Measurements from ENCODE around the gene SDHA. TPM values are rescaled to one million over a fixed set of nuclear protein-coding genes. Genes with fewer than 3 reads are reported as not detected.
A peak's percentile ranks its signal among the peaks of the same experiment; 100 is the strongest.
"Not testable (repeated sequence)": the region's sequence is repeated elsewhere in the genome, so short reads cannot be mapped to it uniquely, and the experiment has no call there.

The SDHA gene
- total RNA-seq, 1 donor from 2014 or later: 154 TPM

- H3K9me3 Mint-ChIP-seq; DNase-seq (ENCODE audit: low spot score); intact Hi-C loops (cut with micrococcal nuclease); H3K4me3 Mint-ChIP-seq (ENCODE audit: low read depth); H3K27me3 Mint-ChIP-seq (ENCODE audit: low read depth): not testable (repeated sequence)
- Mint-ChIP-seq H3K27ac (peak overlapping the region; percentile 67), H3K4me1 (ENCODE audit: low read depth) (peaks cover 20% of the 10 kb centered on the region), H3K36me3 (ENCODE audit: low read depth) (peaks cover 32% of the 10 kb centered on the region)
These were observed 48.3 kb downstream of the SDHA start for GRCh38 chr5:266311-267026.

DNA sequence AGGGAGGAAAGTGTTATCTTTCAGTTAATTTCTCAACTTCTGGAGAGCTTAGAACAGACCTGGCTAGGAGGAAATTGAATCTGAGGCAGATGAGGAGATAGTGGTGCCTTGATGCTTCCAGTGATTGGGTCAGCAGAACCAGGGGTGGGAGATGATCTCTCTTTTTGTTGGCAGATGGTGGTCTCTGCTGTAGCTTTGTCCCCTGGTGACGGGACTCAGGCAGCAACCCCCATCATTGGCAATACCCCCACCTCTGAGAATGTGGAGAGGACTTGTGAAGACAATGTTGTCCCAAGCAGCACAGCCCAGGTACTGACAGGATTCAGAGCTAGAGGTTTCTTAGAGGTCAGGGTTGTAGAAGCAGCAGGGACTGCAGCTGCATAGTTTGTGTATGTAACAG lies 49.6 kb downstream of the SDHA start:
- intact Hi-C loops (cut with micrococcal nuclease): no loop called here
- H3K36me3 Mint-ChIP-seq (ENCODE audit: low read depth): peaks cover 29% of the 10 kb centered on the region

DNA sequence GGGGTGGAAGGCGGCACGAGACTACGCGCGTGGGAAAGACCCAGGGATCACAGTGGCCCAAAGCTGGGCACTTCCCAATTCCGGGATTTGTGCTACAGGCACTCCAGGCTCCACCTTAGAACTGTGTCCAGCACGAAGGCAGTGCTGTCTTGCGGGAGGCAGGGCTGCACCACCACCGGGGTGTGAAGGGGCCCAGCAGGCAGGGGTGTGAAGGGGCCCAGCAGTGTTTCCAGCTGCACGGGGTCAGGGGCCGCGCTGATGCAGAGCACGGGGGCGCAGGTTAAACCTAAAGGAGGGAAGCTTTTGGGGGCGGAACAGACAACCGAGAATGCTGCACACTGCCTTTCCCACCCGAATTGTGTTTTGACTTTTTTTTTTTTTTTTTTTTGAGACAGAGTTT lies 52.2 kb downstream of the SDHA start:
- Mint-ChIP-seq H3K4me1 (ENCODE audit: low read depth) (peaks cover 41% of the 10 kb centered on the region), H3K4me3 (ENCODE audit: low read depth) (peak overlapping the region; percentile 92), H3K9me3 (no peaks in the 10 kb centered on the region), H3K27me3 (ENCODE audit: low read depth) (no peaks in the 10 kb centered on the region), H3K36me3 (ENCODE audit: low read depth) (peaks cover 31% of the 10 kb centered on the region), H3K27ac (peak overlapping the region; percentile 76)
- intact Hi-C loops (cut with micrococcal nuclease): loop anchor here (10.0 kb wide), 1 partner anchor 64 kb away; no protein-coding TSS in a partner anchor
- DNase-seq (ENCODE audit: low spot score): no peak

More for the DNA sequence above, 49.6 kb downstream of the SDHA start:
- H3K27me3 Mint-ChIP-seq (ENCODE audit: low read depth): no peaks in the 10 kb centered on the region
- DNase-seq (ENCODE audit: low spot score): no peak
- H3K4me3 Mint-ChIP-seq (ENCODE audit: low read depth): no peak overlapping the region
- peak overlapping the region; percentile 31 for H3K27ac Mint-ChIP-seq
- H3K9me3 Mint-ChIP-seq: no peaks in the 10 kb centered on the region
- H3K4me1 Mint-ChIP-seq (ENCODE audit: low read depth): peaks cover 23% of the 10 kb centered on the region

DNA sequence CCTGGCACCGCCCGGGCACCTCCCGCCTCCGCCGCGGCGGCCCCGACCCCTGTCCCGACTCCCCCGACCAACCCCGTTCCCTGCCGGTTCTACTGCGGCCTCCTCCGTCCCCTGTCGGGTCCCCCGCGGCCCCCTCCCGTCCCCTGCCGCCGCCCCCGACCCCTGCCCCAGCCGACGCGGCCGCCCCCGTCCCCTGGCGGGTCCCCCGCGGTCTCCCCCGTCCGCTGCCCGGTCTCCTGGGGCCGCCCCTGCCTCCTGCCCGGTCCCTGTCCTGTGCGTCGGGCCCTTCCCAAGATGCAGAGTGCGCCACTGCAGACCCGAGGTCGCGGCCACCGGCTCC lies 53.7 kb downstream of the SDHA start:
- DNase-seq (ENCODE audit: low spot score); H3K9me3 Mint-ChIP-seq; H3K27me3 Mint-ChIP-seq (ENCODE audit: low read depth): not testable (repeated sequence)
- Mint-ChIP-seq H3K36me3 (ENCODE audit: low read depth) (peaks cover 34% of the 10 kb centered on the region), H3K27ac (peak overlapping the region; percentile 86), H3K4me3 (ENCODE audit: low read depth) (peak overlapping the region; percentile 92), H3K4me1 (ENCODE audit: low read depth) (peaks cover 36% of the 10 kb centered on the region)
- intact Hi-C loops (cut with micrococcal nuclease): loop anchor here (1.0 to 10.0 kb wide), 2 partner anchors 51 to 63 kb away; no protein-coding TSS in a partner anchor

DNA sequence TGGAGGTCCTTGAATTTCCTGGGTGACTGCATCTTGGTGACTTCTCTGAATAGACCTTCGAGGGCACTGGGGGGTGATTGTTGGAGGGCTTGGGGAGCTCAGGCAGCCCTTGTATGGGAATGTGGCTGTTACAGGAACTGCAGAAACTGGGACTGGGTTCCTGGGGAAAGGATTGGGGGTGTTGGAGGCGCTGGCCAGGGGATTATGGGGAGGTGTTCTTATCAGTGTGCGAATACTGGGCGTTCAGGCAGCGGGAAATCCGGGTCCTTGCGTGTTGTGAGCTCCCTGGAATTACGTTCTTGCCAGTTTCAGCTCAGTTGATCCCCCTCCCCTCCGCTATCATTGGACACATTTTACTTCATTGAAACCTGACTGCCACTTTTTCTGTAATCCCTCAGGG lies 55.0 kb downstream of the SDHA start:
- H3K27me3 Mint-ChIP-seq (ENCODE audit: low read depth); DNase-seq (ENCODE audit: low spot score); H3K9me3 Mint-ChIP-seq: not testable (repeated sequence)
- Mint-ChIP-seq H3K4me3 (ENCODE audit: low read depth) (peak overlapping the region; percentile 92), H3K36me3 (ENCODE audit: low read depth) (peaks cover 37% of the 10 kb centered on the region), H3K4me1 (ENCODE audit: low read depth) (peaks cover 33% of the 10 kb centered on the region), H3K27ac (peak overlapping the region; percentile 66)
- intact Hi-C loops (cut with micrococcal nuclease): loop anchor here (10.0 kb wide), 1 partner anchor 62 kb away; no protein-coding TSS in a partner anchor

DNA sequence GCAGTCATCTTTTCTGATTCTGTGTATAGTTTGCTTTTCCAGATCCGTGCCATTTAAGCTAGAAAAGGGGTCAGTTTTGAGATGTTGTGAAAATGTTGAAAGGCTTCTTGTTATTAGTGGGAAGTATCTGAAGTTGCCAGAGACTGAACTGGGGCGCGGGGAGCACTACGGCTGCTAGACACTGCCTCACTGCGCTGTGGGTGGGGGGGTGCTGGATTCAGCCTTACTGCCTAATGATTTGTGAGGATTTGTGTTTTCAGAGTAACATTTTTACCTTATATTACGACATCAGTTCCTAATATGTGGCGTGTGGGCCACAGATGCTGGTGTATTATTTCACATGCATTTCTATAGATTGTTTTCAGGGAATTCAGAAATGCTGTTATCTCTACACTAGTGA lies 55.4 kb downstream of the SDHA start:
- not testable (repeated sequence) for H3K27ac Mint-ChIP-seq; H3K9me3 Mint-ChIP-seq; H3K27me3 Mint-ChIP-seq (ENCODE audit: low read depth); DNase-seq (ENCODE audit: low spot score)
- Mint-ChIP-seq H3K4me3 (ENCODE audit: low read depth) (peak overlapping the region; percentile 92), H3K4me1 (ENCODE audit: low read depth) (peaks cover 33% of the 10 kb centered on the region), H3K36me3 (ENCODE audit: low read depth) (peaks cover 40% of the 10 kb centered on the region)
- intact Hi-C loops (cut with micrococcal nuclease): loop anchor here (10.0 kb wide), 1 partner anchor 61 kb away; no protein-coding TSS in a partner anchor

- peaks cover 36% of the 10 kb centered on the region for H3K4me1 Mint-ChIP-seq (ENCODE audit: low read depth)
These were observed 56.2 kb downstream of the SDHA start for GRCh38 chr5:274346-274745.

GRCh38 chr5:278646-279045 lies 60.5 kb downstream of the SDHA start:
- Mint-ChIP-seq H3K27ac (no peak overlapping the region), H3K4me1 (ENCODE audit: low read depth) (peaks cover 26% of the 10 kb centered on the region), H3K27me3 (ENCODE audit: low read depth) (no peaks in the 10 kb centered on the region), H3K4me3 (ENCODE audit: low read depth) (no peak overlapping the region), H3K36me3 (ENCODE audit: low read depth) (peaks cover 50% of the 10 kb centered on the region), H3K9me3 (no peaks in the 10 kb centered on the region)
- no peak for DNase-seq (ENCODE audit: low spot score)
- intact Hi-C loops (cut with micrococcal nuclease): loop anchor here (10.0 kb wide), 1 partner anchor 56 kb away; no protein-coding TSS in a partner anchor

More at GRCh38 chr5:274346-274745, 56.2 kb downstream of the SDHA start:
- H3K4me3 Mint-ChIP-seq (ENCODE audit: low read depth): peak overlapping the region; percentile 13
- not testable (repeated sequence) for H3K9me3 Mint-ChIP-seq; H3K27ac Mint-ChIP-seq; DNase-seq (ENCODE audit: low spot score); H3K27me3 Mint-ChIP-seq (ENCODE audit: low read depth)
- intact Hi-C loops (cut with micrococcal nuclease): loop anchor here (10.0 kb wide), 1 partner anchor 60 kb away; no protein-coding TSS in a partner anchor
- peaks cover 44% of the 10 kb centered on the region for H3K36me3 Mint-ChIP-seq (ENCODE audit: low read depth)

DNA sequence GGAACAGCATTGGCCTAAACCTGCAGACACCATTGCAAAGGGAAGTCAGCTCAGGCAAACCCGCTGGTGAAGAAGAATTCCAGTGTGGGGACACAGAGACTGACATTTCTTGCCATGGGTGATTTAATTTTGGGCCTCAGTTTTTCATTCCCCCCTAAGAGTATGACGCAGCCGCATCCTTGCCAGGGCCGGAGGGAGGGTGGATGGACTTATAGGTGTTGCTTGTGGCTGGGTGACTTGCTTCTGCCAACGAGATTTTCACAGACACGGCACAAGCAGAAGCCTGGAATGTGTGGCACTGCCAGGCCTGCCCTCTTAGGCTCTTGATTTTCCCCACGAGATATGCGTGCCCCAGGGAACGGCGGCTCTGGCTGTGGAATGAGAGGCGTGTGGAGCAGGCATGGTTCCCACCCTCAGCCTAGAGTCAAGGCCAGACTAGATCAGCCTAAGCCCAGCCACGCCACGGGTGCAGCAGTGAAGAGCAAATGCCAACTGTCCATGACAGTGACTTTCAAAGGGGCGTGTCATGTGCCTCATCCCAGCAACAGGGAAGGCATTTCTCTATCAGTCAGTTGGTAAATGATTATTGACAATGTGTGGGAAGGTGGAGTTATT lies 61.0 kb downstream of the SDHA start:
- peaks cover 22% of the 10 kb centered on the region for H3K4me1 Mint-ChIP-seq (ENCODE audit: low read depth)
- peaks cover 50% of the 10 kb centered on the region for H3K36me3 Mint-ChIP-seq (ENCODE audit: low read depth)
- H3K9me3 Mint-ChIP-seq; H3K4me3 Mint-ChIP-seq (ENCODE audit: low read depth); H3K27me3 Mint-ChIP-seq (ENCODE audit: low read depth); H3K27ac Mint-ChIP-seq; DNase-seq (ENCODE audit: low spot score): not testable (repeated sequence)
- intact Hi-C loops (cut with micrococcal nuclease): loop anchor here (10.0 kb wide), 1 partner anchor 56 kb away; no protein-coding TSS in a partner anchor

DNA sequence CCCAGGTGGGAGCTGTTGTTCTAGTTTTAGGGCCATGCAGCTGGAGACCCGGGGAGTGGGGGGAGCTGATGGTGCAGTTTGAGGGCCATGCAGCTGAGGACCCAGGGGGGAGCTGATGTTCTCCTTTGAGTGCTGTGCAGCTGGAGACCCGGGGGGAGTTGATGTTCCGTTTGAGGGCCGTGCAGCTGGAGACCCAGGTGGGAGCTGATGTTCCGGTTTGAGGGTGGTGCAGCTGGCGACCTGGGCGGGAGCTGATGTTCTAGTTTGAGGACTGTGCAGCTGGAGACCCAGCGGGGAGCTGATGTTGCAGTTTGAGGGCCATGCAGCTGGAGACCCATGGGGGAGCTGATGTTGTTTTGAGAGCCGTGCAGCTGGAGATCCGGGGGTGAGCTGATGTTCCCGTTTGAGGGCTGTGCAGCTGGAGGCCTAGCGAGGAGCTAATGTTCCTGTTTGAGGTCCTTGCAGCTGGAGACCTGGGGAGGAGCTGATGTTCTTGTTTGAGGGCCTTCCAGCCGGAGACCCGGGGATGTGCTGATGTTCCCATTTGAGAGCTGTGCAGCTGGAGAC lies 68.0 kb downstream of the SDHA start:
- Mint-ChIP-seq H3K4me3 (ENCODE audit: low read depth) (no peak overlapping the region), H3K27ac (no peak overlapping the region), H3K36me3 (ENCODE audit: low read depth) (peaks cover 54% of the 10 kb centered on the region), H3K9me3 (no peaks in the 10 kb centered on the region), H3K4me1 (ENCODE audit: low read depth) (peaks cover 6% of the 10 kb centered on the region), H3K27me3 (ENCODE audit: low read depth) (no peaks in the 10 kb centered on the region)
- DNase-seq (ENCODE audit: low spot score): no peak
- intact Hi-C loops (cut with micrococcal nuclease): no loop called here

- H3K27ac Mint-ChIP-seq; H3K9me3 Mint-ChIP-seq; H3K27me3 Mint-ChIP-seq (ENCODE audit: low read depth); H3K4me3 Mint-ChIP-seq (ENCODE audit: low read depth); DNase-seq (ENCODE audit: low spot score); H3K4me1 Mint-ChIP-seq (ENCODE audit: low read depth); intact Hi-C loops (cut with micrococcal nuclease): not testable (repeated sequence)
- H3K36me3 Mint-ChIP-seq (ENCODE audit: low read depth): peaks cover 44% of the 10 kb centered on the region
These were observed 72.1 kb downstream of the SDHA start for GRCh38 chr5:290200-290599.

DNA sequence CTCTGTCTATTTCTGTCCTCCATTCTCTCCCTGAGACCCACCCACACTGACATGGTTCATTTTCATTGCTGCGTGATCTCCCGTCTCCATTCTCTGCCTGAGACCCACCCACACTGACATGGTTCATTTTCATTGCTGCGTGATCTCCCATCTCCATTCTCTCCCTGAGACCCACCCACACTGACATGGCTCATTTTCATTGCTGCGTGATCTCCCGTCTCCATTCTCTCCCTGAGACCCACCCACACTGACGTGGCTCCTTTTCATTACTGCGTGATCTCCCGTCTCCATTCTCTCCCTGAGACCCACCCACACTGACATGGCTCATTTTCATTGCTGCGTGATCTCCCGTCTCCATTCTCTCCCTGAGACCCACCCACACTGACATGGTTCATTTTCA lies 73.2 kb downstream of the SDHA start:
- H3K27ac Mint-ChIP-seq; H3K27me3 Mint-ChIP-seq (ENCODE audit: low read depth); H3K4me3 Mint-ChIP-seq (ENCODE audit: low read depth); DNase-seq (ENCODE audit: low spot score); H3K9me3 Mint-ChIP-seq; H3K4me1 Mint-ChIP-seq (ENCODE audit: low read depth); intact Hi-C loops (cut with micrococcal nuclease): not testable (repeated sequence)
- H3K36me3 Mint-ChIP-seq (ENCODE audit: low read depth): peaks cover 37% of the 10 kb centered on the region

GRCh38 chr5:294788-295187 lies 76.7 kb downstream of the SDHA start:
- DNase-seq (ENCODE audit: low spot score); H3K9me3 Mint-ChIP-seq; intact Hi-C loops (cut with micrococcal nuclease); H3K4me3 Mint-ChIP-seq (ENCODE audit: low read depth); H3K27ac Mint-ChIP-seq; H3K27me3 Mint-ChIP-seq (ENCODE audit: low read depth): not testable (repeated sequence)
- Mint-ChIP-seq H3K4me1 (ENCODE audit: low read depth) (peaks cover 15% of the 10 kb centered on the region), H3K36me3 (ENCODE audit: low read depth) (peaks cover 31% of the 10 kb centered on the region)

Data from activated T-helper 2 cell treated with anti-CD3 and anti-CD28 coated beads, Interferon-gamma antibody, Interleukin-2, Interleukin-4, amounts not matched to agents 10 μg/mL and 5 μg/mL and 100 μg/mL, durations not matched to agents 14 hours and 24 hours and 36 hours (primary cell).